ENCODE measurements around the gene CELF2.

CELF2 gene

DNA sequence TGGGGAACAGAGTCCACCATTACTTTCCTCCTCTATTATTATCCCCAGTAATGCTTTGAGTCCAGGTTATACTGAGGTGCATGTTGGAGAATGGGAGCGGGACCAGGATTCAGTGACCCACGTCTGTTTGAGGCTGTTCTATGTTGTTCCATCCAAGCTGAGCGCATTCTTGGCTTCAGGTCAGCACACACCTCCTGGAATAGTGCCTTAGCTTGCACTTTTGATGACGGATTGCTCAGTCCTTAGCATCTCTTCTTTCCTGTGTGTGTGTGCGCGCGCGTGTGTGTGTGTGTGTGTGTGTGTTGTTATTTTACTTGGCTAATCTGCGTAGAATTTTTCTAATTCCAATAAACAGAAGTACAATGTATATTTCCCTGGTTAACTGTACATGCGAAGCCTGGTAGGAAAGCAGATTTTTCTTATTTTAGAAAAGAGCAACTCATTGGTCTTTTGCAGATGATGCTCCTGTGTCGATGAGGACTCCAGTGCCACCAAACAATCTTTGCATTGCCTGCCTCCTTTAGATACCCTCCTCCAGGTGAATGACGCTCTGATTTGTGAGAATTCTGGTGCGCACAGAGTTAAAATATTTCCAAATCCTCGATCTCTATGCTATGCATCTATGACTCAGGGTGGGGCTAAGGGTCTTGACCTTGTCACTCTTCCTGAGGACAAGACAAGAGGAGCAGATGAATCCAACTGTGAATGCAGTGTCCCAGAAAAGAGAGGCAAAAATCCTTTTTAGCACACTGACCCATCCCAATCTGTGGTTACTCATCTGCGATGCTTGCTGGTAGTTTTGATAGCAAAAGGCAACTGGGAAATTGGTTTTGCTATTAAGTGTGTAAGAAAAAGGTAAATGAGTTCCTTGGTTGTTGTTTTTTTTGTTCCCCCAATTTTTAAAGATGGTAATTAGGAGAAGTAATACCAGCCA is 13.3 kb upstream of the CELF2 start:
- H3K27ac ChIP-seq (ENCODE audit: low read depth, low read length), result no peak overlapping the region
- no peaks in the 10 kb centered on the region for H3K9me3 ChIP-seq (ENCODE audit: low read length)
- H3K4me3 ChIP-seq (ENCODE audit: low read depth in 1 of 2, low read length in 2 of 2), result no peak overlapping the region
- H3K27me3 ChIP-seq (ENCODE audit: control insufficient read depth in 1 of 2, insufficient read depth in 2 of 2, low read length in 2 of 2), result no peaks in the 10 kb centered on the region
- H3K36me3 ChIP-seq (ENCODE audit: insufficient read depth, low read length), result no peaks in the 10 kb centered on the region
- H3K4me1 ChIP-seq (ENCODE audit: insufficient read depth, low read length), result peaks cover 3% of the 10 kb centered on the region
- H3K9ac ChIP-seq (ENCODE audit: low read length), result no peak overlapping the region

DNA sequence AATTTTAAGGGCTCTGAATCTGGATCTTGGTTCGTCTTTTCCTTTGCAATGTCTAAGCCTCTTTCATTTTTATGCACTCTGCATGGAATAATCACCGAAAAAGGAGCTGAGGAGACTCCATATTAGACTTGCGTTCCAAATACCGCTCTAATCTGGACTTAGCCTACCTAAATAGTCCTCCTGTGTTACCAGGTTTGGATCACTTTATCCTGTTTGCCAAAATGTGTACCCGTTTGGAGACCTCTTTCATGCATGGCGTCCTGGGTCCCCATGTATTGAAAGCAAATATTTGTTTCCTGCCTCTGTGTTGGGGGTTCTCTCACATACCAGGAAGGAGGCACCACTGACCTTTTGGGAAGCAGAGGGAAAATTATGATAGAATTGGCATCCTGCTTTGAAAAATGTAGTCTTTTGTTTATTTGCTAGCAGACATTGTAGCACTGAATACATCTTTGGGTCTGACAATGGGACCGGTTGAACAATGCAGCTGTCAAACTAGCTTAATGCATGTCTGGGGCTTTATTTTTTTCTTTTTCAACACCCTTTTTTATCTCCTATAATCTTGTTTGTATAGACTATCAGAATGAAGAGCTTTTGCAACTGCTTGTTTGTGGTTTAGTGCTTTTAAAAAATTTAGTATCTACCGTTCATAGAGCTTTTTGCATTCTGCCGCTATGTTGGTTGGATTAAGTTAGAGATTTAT is 11.8 kb upstream of the CELF2 start:
- H3K27me3 ChIP-seq (ENCODE audit: control insufficient read depth in 1 of 2, insufficient read depth in 2 of 2, low read length in 2 of 2), result no peaks in the 10 kb centered on the region
- no peak overlapping the region for H3K27ac ChIP-seq (ENCODE audit: low read depth, low read length)
- peaks cover 17% of the 10 kb centered on the region for H3K4me1 ChIP-seq (ENCODE audit: insufficient read depth, low read length)
- H3K4me3 ChIP-seq (ENCODE audit: low read depth in 1 of 2, low read length in 2 of 2), result no peak overlapping the region
- H3K36me3 ChIP-seq (ENCODE audit: insufficient read depth, low read length), result no peaks in the 10 kb centered on the region
- H3K9ac ChIP-seq (ENCODE audit: low read length), result no peak overlapping the region
- H3K9me3 ChIP-seq (ENCODE audit: low read length), result no peaks in the 10 kb centered on the region

DNA sequence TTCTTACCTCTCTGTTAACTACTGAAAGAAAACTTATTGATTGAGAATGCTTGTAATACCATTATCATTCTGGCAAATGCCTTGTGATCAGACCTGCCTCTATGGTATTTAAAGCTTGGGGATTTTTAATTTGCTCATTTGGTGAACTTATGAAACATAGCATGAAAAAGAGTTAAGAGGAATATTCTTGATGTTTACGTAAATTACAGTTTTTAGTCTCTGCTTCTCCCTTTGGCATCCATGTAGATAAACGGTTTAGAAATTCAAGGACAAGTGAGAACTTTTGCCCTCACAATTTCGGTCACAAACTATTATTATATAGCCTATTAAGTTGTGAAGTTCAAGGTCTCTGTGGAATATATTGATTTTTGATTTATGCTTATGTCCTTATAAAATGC is 11.2 kb upstream of the CELF2 start:
- Histone ChIP-seq H3K9me3 (ENCODE audit: low read length) (no peaks in the 10 kb centered on the region), H3K27me3 (ENCODE audit: control insufficient read depth in 1 of 2, insufficient read depth in 2 of 2, low read length in 2 of 2) (no peaks in the 10 kb centered on the region), H3K36me3 (ENCODE audit: insufficient read depth, low read length) (no peaks in the 10 kb centered on the region), H3K27ac (ENCODE audit: low read depth, low read length) (no peak overlapping the region), H3K4me1 (ENCODE audit: insufficient read depth, low read length) (peaks cover 18% of the 10 kb centered on the region), H3K9ac (ENCODE audit: low read length) (no peak overlapping the region), H3K4me3 (ENCODE audit: low read depth in 1 of 2, low read length in 2 of 2) (no peak overlapping the region)

DNA sequence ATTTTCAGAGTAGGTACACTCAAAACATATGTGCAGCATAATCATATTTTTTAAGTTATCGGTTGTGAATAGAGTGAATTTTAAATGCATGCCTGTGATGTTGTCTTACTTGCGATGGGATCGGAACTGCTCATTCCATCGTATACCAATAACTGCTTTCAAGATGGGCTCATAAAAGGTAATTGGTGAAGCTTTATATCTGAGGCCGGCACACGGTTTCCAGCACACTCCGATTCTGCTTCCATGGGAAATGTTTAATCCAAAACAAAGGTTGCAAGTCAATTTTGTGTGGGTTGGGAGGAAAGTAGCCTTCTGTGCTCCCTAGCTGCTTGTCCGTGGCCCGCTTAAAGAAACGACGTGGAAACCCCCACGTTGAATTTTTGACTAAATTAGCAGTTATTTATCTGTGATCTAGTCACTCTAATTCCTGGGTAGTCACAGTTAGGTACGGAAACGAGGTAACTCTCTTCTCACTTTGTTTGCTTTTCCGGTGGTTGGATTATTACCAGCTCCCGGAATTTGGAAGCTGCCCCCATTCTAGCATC is 10.1 kb upstream of the CELF2 start:
- H3K27me3 ChIP-seq (ENCODE audit: control insufficient read depth in 1 of 2, insufficient read depth in 2 of 2, low read length in 2 of 2), result no peaks in the 10 kb centered on the region
- no peak overlapping the region for H3K27ac ChIP-seq (ENCODE audit: low read depth, low read length)
- H3K9me3 ChIP-seq (ENCODE audit: low read length), result no peaks in the 10 kb centered on the region
- no peak overlapping the region for H3K9ac ChIP-seq (ENCODE audit: low read length)
- H3K36me3 ChIP-seq (ENCODE audit: insufficient read depth, low read length), result no peaks in the 10 kb centered on the region
- H3K4me1 ChIP-seq (ENCODE audit: insufficient read depth, low read length), result peaks cover 25% of the 10 kb centered on the region
- no peak overlapping the region for H3K4me3 ChIP-seq (ENCODE audit: low read depth in 1 of 2, low read length in 2 of 2)

DNA sequence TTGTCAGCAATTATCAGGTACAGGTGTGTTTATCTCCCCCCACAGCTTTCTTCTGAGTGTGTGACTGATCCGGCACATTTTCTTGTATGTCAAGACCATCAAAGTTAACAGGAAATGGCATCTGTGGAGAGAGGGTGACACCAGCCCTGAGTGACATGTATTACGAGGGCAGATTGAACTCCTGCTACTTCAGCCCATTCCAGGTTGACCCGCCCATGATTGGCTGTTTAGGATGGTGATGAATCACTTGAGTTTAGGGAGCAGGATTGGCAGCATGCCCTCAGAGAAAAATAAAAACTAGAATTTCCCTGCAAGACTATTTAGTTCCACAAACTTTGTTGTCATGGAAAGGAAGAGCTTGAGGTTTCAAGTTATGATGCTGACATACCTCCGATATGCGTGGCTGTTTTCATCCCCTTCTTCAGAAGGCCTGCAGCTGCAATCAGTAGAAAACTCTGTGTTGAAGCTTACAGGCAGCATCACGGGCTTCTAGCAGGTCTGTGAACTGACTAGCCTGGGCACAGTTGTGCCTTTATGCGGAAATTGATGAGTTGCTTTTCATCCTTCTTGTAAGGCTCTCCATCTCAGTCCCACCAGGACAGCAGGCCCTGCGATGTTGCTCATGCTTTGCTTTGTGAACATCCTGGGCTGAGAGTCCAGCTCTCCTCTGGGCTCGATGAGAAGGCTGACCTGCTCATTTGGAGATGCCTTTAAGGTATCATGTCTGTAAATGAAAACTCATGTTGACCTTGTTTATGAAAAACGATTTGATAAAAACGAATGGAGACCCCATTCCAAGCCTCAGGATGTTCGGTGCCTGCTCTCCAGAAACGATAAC is 8.0 kb upstream of the CELF2 start:
- Histone ChIP-seq H3K27me3 (ENCODE audit: control insufficient read depth in 1 of 2, insufficient read depth in 2 of 2, low read length in 2 of 2) (no peaks in the 10 kb centered on the region), H3K36me3 (ENCODE audit: insufficient read depth, low read length) (no peaks in the 10 kb centered on the region), H3K4me3 (ENCODE audit: low read depth in 1 of 2, low read length in 2 of 2) (no peak overlapping the region), H3K9ac (ENCODE audit: low read length) (no peak overlapping the region), H3K4me1 (ENCODE audit: insufficient read depth, low read length) (peaks cover 33% of the 10 kb centered on the region), H3K9me3 (ENCODE audit: low read length) (no peaks in the 10 kb centered on the region), H3K27ac (ENCODE audit: low read depth, low read length) (no peak overlapping the region)

DNA sequence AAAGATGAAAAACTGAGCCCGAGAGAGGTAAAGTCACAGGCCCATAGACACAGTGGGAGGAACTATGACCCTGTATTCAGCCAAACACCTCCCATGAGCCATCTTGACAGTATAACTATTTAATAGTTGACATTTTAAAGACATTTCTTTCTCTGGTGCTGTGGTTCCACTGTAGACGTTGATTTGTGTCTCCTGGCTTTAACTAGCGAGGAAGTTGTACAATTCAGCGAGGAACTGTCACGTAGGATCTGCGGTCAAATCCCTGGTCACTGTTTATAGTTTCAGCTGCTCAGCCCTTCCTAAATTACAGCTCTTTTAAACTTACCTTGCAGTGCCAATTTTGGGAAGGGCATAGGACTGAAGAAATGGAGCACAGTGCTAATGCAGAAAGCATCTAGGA is 7.1 kb upstream of the CELF2 start:
- no peak overlapping the region for H3K4me3 ChIP-seq (ENCODE audit: low read depth in 1 of 2, low read length in 2 of 2)
- H3K9me3 ChIP-seq (ENCODE audit: low read length), result no peaks in the 10 kb centered on the region
- no peak overlapping the region for H3K9ac ChIP-seq (ENCODE audit: low read length)
- no peaks in the 10 kb centered on the region for H3K27me3 ChIP-seq (ENCODE audit: control insufficient read depth in 1 of 2, insufficient read depth in 2 of 2, low read length in 2 of 2)
- peaks cover 38% of the 10 kb centered on the region for H3K4me1 ChIP-seq (ENCODE audit: insufficient read depth, low read length)
- H3K27ac ChIP-seq (ENCODE audit: low read depth, low read length), result no peak overlapping the region
- no peaks in the 10 kb centered on the region for H3K36me3 ChIP-seq (ENCODE audit: insufficient read depth, low read length)

DNA sequence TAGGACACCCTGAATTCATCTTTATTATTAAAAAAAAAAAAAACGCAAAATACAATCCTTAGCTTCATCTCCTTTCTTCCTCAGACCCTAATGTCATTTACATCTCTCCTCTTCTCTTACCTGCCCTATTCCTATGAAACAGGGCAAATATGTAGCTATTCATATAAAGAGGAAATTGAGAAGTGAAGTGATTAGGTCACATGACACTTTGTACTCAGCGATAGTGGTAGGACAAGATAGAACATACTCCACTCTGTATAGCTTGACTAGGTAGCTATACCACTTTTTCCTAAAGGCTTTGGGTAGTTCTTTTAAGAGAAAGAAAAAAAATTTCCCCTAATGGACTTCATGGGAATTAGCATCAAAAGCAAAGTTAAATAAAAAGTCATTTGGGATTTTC is 6.2 kb upstream of the CELF2 start:
- Histone ChIP-seq H3K27ac (ENCODE audit: low read depth, low read length) (no peak overlapping the region), H3K36me3 (ENCODE audit: insufficient read depth, low read length) (no peaks in the 10 kb centered on the region), H3K9ac (ENCODE audit: low read length) (no peak overlapping the region), H3K4me3 (ENCODE audit: low read depth in 1 of 2, low read length in 2 of 2) (no peak overlapping the region), H3K4me1 (ENCODE audit: insufficient read depth, low read length) (peaks cover 38% of the 10 kb centered on the region), H3K9me3 (ENCODE audit: low read length) (no peaks in the 10 kb centered on the region), H3K27me3 (ENCODE audit: control insufficient read depth in 1 of 2, insufficient read depth in 2 of 2, low read length in 2 of 2) (no peaks in the 10 kb centered on the region)

DNA sequence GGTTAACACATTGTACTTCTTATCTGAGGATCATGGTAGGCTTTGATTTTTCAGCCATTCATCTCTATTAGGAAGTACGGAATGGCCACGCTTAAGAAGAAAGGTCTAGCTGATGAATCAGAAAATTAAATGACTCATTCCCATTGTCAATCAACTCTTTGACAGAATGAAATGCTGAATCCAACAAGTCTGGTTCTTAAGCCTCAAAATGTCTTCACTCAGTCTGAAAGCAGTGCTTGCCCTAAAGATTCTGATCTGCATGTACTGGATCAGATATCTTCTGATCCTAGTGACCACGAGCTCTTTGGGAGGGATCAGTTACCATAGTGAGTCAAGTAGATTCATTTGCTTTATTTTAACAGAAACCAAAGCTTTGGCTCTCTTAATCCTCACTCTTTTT is 5.7 kb upstream of the CELF2 start:
- Histone ChIP-seq H3K4me1 (ENCODE audit: insufficient read depth, low read length) (peaks cover 42% of the 10 kb centered on the region), H3K36me3 (ENCODE audit: insufficient read depth, low read length) (no peaks in the 10 kb centered on the region), H3K27ac (ENCODE audit: low read depth, low read length) (no peak overlapping the region), H3K9ac (ENCODE audit: low read length) (no peak overlapping the region), H3K9me3 (ENCODE audit: low read length) (no peaks in the 10 kb centered on the region), H3K4me3 (ENCODE audit: low read depth in 1 of 2, low read length in 2 of 2) (no peak overlapping the region), H3K27me3 (ENCODE audit: control insufficient read depth in 1 of 2, insufficient read depth in 2 of 2, low read length in 2 of 2) (no peaks in the 10 kb centered on the region)

DNA sequence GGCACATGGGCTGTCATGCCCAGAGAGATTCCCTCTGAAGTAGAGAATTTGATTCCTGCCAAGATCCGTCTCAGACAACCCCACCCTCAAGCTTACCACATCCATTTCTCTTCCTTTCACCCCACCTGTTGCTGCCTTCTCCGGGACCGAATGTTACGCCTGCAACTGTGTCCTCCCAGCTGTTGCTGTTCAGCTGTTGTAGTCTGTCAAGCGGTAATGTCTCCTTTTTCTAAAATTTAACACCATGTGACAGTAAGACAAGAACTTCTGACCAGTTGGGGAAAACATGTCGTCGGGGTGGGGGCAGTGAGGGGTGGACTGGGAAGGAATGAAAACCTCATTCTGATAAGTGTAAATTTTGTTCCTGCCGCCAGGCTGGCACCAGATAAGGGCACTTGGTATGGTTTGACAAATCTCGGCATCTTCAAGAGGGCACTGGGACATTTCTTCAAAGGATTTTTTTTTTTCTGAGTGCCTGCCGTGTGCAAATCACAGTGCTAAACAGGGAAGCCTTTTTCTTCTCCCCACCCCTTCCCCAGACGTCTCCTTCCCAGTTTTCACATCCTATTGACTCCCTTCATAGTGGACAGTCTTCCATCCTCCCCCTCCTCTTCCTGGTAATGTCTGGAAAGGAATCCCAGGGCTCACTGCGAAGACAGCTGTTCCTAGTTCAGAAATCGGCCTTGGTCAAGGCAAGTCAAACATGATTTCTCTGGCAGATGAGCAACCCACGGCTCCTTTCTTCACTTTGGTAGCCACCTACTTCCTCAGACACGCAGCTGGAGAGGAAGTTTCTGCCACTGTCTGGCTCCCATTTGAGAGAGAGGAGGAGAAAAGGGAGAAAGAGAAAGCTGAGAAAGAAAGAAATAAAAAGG is 5.0 kb upstream of the CELF2 start:
- Histone ChIP-seq H3K9ac (ENCODE audit: low read length) (no peak overlapping the region), H3K27ac (ENCODE audit: low read depth, low read length) (peak overlapping the region; percentile 16), H3K27me3 (ENCODE audit: control insufficient read depth in 1 of 2, insufficient read depth in 2 of 2, low read length in 2 of 2) (no peaks in the 10 kb centered on the region), H3K36me3 (ENCODE audit: insufficient read depth, low read length) (no peaks in the 10 kb centered on the region), H3K4me3 (ENCODE audit: low read depth in 1 of 2, low read length in 2 of 2) (no peak overlapping the region), H3K4me1 (ENCODE audit: insufficient read depth, low read length) (peaks cover 46% of the 10 kb centered on the region), H3K9me3 (ENCODE audit: low read length) (no peaks in the 10 kb centered on the region)

DNA sequence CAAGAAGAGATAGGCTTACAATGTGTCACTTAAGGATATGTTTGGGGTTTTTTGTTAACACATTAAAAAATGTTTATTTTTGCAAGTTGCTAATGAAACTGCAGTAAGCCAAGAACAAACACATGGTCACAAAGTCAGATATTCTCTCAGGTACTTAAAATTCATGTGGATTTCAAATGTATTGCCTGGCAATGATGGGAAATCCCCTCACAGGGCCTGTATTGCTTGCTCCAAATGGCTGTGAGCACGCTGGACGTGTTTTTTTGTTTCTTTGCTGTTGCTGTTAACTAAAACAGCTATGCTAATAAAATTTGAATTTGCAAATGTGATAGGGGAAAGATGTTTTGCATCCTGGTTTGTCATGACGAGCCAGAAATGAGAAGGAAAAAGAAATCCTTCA is 3.8 kb upstream of the CELF2 start:
- H3K9me3 ChIP-seq (ENCODE audit: low read length), result no peaks in the 10 kb centered on the region
- peaks cover 47% of the 10 kb centered on the region for H3K4me1 ChIP-seq (ENCODE audit: insufficient read depth, low read length)
- no peak overlapping the region for H3K27ac ChIP-seq (ENCODE audit: low read depth, low read length)
- H3K9ac ChIP-seq (ENCODE audit: low read length), result no peak overlapping the region
- H3K4me3 ChIP-seq (ENCODE audit: low read depth in 1 of 2, low read length in 2 of 2), result no peak overlapping the region
- no peaks in the 10 kb centered on the region for H3K27me3 ChIP-seq (ENCODE audit: control insufficient read depth in 1 of 2, insufficient read depth in 2 of 2, low read length in 2 of 2)
- H3K36me3 ChIP-seq (ENCODE audit: insufficient read depth, low read length), result no peaks in the 10 kb centered on the region
